ENCODE data around the gene RHPN2. TPM values are rescaled to one million over a fixed set of nuclear protein-coding genes. Genes with fewer than 3 reads are reported as not detected.

The RHPN2 gene
- total RNA-seq, 1 experiment from 2014 or later = 32.8 TPM

DNA sequence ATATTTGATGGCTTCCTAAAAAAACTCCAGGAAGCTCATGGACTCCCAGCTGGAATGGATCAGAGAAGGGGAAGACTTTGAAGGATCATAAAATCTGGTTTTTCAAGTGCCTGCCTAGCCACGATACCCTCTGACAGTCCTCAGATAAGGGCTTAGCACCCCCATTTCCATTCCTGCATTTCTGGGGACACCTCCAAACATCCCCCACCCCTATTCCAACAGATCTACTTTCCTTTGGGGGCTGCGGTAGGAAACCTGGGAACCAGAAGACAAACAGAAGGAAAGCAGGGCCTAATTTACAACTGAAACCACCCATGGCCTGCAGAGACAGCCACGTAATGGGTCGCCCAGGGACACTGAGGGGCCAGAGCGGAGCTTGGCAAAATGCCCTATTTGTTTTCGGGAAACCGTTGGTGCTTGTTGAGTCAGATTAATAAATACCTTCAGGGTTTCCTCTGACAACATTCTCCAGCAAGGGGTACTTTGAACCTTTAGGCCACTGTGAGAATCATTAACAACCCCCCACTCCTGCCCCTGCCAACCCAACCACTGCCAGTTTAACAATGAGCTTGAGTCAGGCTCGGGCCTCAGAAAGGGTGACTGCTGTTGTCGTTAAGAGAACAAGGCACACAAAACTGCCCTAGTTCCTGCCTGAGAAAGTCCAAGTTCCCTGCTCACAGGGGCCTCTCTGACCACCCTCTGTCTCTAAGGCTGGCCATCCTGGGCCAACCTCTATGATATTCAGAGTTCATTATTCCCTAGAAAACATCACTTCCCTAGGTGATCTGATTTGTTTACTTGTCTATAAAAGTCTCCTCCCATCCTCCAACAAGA, 23.5 kb downstream of the RHPN2 start:
- Histone ChIP-seq H4K20me1 (ENCODE audit: low read length) (no peaks in the 10 kb centered on the region), H3K27me3 (ENCODE audit: low read length) (no peaks in the 10 kb centered on the region), H3K36me3 (ENCODE audit: low read depth, low read length) (peaks cover 4% of the 10 kb centered on the region; the same call in 1 of the 2 replicates), H3K9ac (ENCODE audit: low read length) (peak overlapping the region; percentile 87), H3K4me3 (ENCODE audit: low read length) (peak overlapping the region; percentile 21; the same call in 1 of the 2 replicates), H2AFZ (ENCODE audit: low read length) (no peak overlapping the region), H3K9me2 (replicated peaks; ENCODE audit: low read length) (no peaks in the 10 kb centered on the region), H3F3A (ENCODE audit: low read length, unreplicated experiment) (peaks cover 5% of the 10 kb centered on the region), H3K4me1 (ENCODE audit: insufficient read depth, low read length) (peaks cover 44% of the 10 kb centered on the region), H3K9me3 (ENCODE audit: low read length) (no peaks in the 10 kb centered on the region), H3K4me2 (ENCODE audit: low read length) (peak overlapping the region; percentile 68), H3K27ac (ENCODE audit: low read length) (peak overlapping the region; percentile 98), H3K79me2 (ENCODE audit: low read length) (peaks cover 80% of the 10 kb centered on the region)
- ATAC-seq (peak; percentile 88), DNase-seq (peak; percentile 96)
- intact Hi-C loops (cut with micrococcal nuclease) = no loop called here
- BruUV-seq (replicated peaks) = TSS peak; percentile 33
- CTCF ChIA-PET = no interaction called here
- POLR2A ChIA-PET (ENCODE audit: unreplicated experiment) = interaction anchor here (0.5 to 0.6 kb wide), 2 partner anchors 56 to 60 kb away, joined by 3 to 9 read pairs; no protein-coding TSS in a partner anchor
- TF ChIP-seq CTCF (conservative IDR thresholded peaks at IDR 0.05; ENCODE audit: low read depth, low read length) (no peak), EZH2 (IDR thresholded peaks at IDR 0.05; ENCODE audit: low read length, unreplicated experiment) (no peak), EZH2phosphoT487 (IDR thresholded peaks at IDR 0.05; ENCODE audit: borderline replicate concordance, low read length) (no peak)

DNA sequence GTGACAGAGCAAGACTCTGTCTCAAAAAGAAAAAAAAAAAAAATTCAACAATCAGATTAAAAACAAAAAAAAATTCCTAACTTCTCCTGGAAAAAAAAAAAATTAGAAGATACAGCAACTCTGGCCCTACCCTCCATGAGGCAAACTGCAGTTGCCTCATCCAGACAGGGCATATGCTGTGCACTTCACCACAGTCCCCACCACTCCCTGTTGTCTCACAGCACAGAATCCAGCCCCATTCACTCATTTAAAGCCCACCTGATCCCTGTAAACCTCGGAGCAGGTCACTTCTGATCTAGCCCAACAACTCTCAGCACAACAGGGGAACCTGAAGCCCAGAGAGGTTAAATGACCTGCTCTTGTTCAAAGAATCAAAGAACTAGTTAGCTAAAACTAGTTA, 24.9 kb downstream of the RHPN2 start:
- intact Hi-C loops (cut with micrococcal nuclease) = no loop called here
- ATAC-seq (no peak), DNase-seq (no peak)
- H3K9ac ChIP-seq (ENCODE audit: low read length) = 0 out of 2 replicates have a peak overlapping the region, but pooled peaks have one; percentile 87
- ChIA-PET POLR2A (ENCODE audit: unreplicated experiment) (no interaction called here), CTCF (no interaction called here)
- H3K9me2 ChIP-seq (replicated peaks; ENCODE audit: low read length) = no peaks in the 10 kb centered on the region
- BruUV-seq (replicated peaks) = no TSS peak
- H3K36me3 ChIP-seq (ENCODE audit: low read depth, low read length) = peaks cover 7% of the 10 kb centered on the region; the same call in 1 of the 2 replicates
- H3K4me1 ChIP-seq (ENCODE audit: insufficient read depth, low read length) = peaks cover 32% of the 10 kb centered on the region
- no peaks in the 10 kb centered on the region for H3K9me3 ChIP-seq (ENCODE audit: low read length)
- no peak overlapping the region for H3K4me2 ChIP-seq (ENCODE audit: low read length)
- H3F3A ChIP-seq (ENCODE audit: low read length, unreplicated experiment) = peaks cover 5% of the 10 kb centered on the region
- no peak overlapping the region for H3K4me3 ChIP-seq (ENCODE audit: low read length)
- peaks cover 78% of the 10 kb centered on the region for H3K79me2 ChIP-seq (ENCODE audit: low read length)
- no peaks in the 10 kb centered on the region for H4K20me1 ChIP-seq (ENCODE audit: low read length)
- H2AFZ ChIP-seq (ENCODE audit: low read length) = no peak overlapping the region
- H3K27ac ChIP-seq (ENCODE audit: low read length) = peak overlapping the region; percentile 98
- no peak for TF ChIP-seq EZH2phosphoT487 (IDR thresholded peaks at IDR 0.05; ENCODE audit: borderline replicate concordance, low read length)
- no peak for TF ChIP-seq EZH2 (IDR thresholded peaks at IDR 0.05; ENCODE audit: low read length, unreplicated experiment)
- TF ChIP-seq CTCF (conservative IDR thresholded peaks at IDR 0.05; ENCODE audit: low read depth, low read length) = no peak
- H3K27me3 ChIP-seq (ENCODE audit: low read length) = no peaks in the 10 kb centered on the region

- ATAC-seq (no peak), DNase-seq (no peak)
- BruUV-seq (replicated peaks) = no TSS peak
- intact Hi-C loops (cut with micrococcal nuclease) = no loop called here
- Histone ChIP-seq H3K9ac (ENCODE audit: low read length) (no peak overlapping the region), H3K9me2 (replicated peaks; ENCODE audit: low read length) (no peaks in the 10 kb centered on the region), H3K79me2 (ENCODE audit: low read length) (peaks cover 72% of the 10 kb centered on the region), H3K4me2 (ENCODE audit: low read length) (no peak overlapping the region), H3K4me1 (ENCODE audit: insufficient read depth, low read length) (peaks cover 32% of the 10 kb centered on the region), H2AFZ (ENCODE audit: low read length) (no peak overlapping the region), H3F3A (ENCODE audit: low read length, unreplicated experiment) (peaks cover 5% of the 10 kb centered on the region), H3K4me3 (ENCODE audit: low read length) (no peak overlapping the region), H3K27ac (ENCODE audit: low read length) (0 out of 2 replicates have a peak overlapping the region, but pooled peaks have one; percentile 9), H3K27me3 (ENCODE audit: low read length) (no peaks in the 10 kb centered on the region), H4K20me1 (ENCODE audit: low read length) (no peaks in the 10 kb centered on the region), H3K9me3 (ENCODE audit: low read length) (no peaks in the 10 kb centered on the region), H3K36me3 (ENCODE audit: low read depth, low read length) (peaks cover 7% of the 10 kb centered on the region; the same call in 1 of the 2 replicates)
- TF ChIP-seq EZH2 (IDR thresholded peaks at IDR 0.05; ENCODE audit: low read length, unreplicated experiment) (no peak), CTCF (conservative IDR thresholded peaks at IDR 0.05; ENCODE audit: low read depth, low read length) (no peak), EZH2phosphoT487 (IDR thresholded peaks at IDR 0.05; ENCODE audit: borderline replicate concordance, low read length) (no peak)
- ChIA-PET POLR2A (ENCODE audit: unreplicated experiment) (no interaction called here), CTCF (no interaction called here)
Measured at GRCh38 chr19:33039108-33039599, 25.5 kb downstream of the RHPN2 start.
